WTC11 (cell line): ENCODE data around the gene SPINK2.

ENCODE experiments used
- ATF3 ChIP-seq: sonication (generic); formaldehyde crosslinking; conservative IDR thresholded peaks from 2 replicates; pipeline ENCODE4 v1.8.1; 2022; ENCODE audit warnings: mild to moderate bottlenecking, missing genetic modification reagents
- CBFB ChIP-seq: sonication (generic); formaldehyde crosslinking; IDR thresholded peaks from 2 replicates; pipeline ENCODE4 v1.8.1; 2022; ENCODE audit warnings: mild to moderate bottlenecking, low read depth, missing genetic modification reagents
- FOXK1 ChIP-seq: sonication (generic); formaldehyde crosslinking; IDR thresholded peaks from 2 replicates; pipeline ENCODE4 v1.8.0; 2022; ENCODE audit warnings: mild to moderate bottlenecking, moderate library complexity, missing genetic modification reagents
- GRHL2 ChIP-seq: fragments of 250-450 bp; sonication (Bioruptor Pico); IDR thresholded peaks from 2 replicates; pipeline ENCODE4 v1.8.0; 2022; ENCODE audit warnings: mild to moderate bottlenecking, moderate library complexity; ENCODE audit not compliant: insufficient replicate concordance, severe bottlenecking
- KAT7 ChIP-seq: sonication (generic); formaldehyde crosslinking; IDR thresholded peaks from 2 replicates; pipeline ENCODE4 v1.8.1; 2023; ENCODE audit warnings: missing genetic modification reagents, mild to moderate bottlenecking, borderline replicate concordance
- NFE2L1 ChIP-seq: sonication (generic); formaldehyde crosslinking; IDR thresholded peaks from 2 replicates; pipeline ENCODE4 v1.8.1; 2023; ENCODE audit warnings: missing genetic modification reagents
- TEAD1 ChIP-seq: sonication (generic); formaldehyde crosslinking; IDR thresholded peaks from 2 replicates; pipeline ENCODE4 v1.8.0; 2022; ENCODE audit warnings: mild to moderate bottlenecking, missing genetic modification reagents
- ZNF138 ChIP-seq: sonication (generic); formaldehyde crosslinking; conservative IDR thresholded peaks from 2 replicates; pipeline ENCODE4 v1.8.1; 2022; ENCODE audit warnings: mild to moderate bottlenecking, moderate library complexity, missing genetic modification reagents
- ZNF512 ChIP-seq: sonication (generic); formaldehyde crosslinking; IDR thresholded peaks from 2 replicates; pipeline ENCODE4 v1.8.1; 2022; ENCODE audit warnings: missing genetic modification reagents, borderline replicate concordance
- TF ChIP-seq, protein P1 (sequence below): fragments of 250-450 bp; sonication (Bioruptor Pico); IDR thresholded peaks from 2 replicates; pipeline ENCODE4 v1.9.0; 2021; ENCODE audit warnings: mild to moderate bottlenecking
- TF ChIP-seq, protein P2 (sequence below): fragments of 200-600 bp; IDR thresholded peaks from 2 replicates; pipeline ENCODE4 v1.8.0; 2022; ENCODE audit warnings: antibody characterized with exemption

DNA sequence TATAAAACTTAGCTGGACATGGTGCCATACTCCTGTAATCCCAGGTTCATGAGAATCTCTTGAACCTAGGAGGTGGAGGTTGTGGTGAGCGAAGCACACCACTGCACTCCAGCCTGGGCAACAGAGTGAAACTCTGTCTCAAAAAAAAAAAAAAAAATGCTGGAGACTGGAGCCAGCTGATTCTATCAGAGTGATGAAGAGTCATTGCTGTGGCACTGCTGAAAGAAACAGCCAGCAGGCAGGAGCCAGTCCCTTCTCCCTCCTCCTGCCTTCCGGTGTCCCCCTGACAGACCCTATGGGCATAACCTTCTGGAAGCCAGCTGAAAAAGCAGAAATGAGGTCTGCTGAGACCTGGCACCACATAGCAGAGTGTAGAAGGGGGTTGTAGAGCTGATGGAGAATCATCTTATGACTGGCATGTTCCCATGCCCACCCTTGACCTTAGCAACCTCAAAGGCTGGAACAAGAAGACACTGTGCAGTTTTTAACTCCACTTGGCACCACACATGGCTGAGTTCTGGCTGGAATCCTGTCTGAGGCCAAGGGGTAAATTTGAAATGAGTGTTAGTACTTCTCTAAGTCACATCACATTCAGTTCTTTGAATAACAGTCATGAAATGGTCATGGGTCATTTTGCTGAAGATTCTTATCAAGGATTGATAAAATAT is 2.6 kb upstream of the SPINK2 start:
- TF ChIP-seq, protein P1, sequence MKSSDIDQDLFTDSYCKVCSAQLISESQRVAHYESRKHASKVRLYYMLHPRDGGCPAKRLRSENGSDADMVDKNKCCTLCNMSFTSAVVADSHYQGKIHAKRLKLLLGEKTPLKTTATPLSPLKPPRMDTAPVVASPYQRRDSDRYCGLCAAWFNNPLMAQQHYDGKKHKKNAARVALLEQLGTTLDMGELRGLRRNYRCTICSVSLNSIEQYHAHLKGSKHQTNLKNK (CRISPR knock-in tag): no peak
- TF ChIP-seq, protein P2, sequence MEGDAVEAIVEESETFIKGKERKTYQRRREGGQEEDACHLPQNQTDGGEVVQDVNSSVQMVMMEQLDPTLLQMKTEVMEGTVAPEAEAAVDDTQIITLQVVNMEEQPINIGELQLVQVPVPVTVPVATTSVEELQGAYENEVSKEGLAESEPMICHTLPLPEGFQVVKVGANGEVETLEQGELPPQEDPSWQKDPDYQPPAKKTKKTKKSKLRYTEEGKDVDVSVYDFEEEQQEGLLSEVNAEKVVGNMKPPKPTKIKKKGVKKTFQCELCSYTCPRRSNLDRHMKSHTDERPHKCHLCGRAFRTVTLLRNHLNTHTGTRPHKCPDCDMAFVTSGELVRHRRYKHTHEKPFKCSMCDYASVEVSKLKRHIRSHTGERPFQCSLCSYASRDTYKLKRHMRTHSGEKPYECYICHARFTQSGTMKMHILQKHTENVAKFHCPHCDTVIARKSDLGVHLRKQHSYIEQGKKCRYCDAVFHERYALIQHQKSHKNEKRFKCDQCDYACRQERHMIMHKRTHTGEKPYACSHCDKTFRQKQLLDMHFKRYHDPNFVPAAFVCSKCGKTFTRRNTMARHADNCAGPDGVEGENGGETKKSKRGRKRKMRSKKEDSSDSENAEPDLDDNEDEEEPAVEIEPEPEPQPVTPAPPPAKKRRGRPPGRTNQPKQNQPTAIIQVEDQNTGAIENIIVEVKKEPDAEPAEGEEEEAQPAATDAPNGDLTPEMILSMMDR: no peak
- TF ChIP-seq KAT7 (CRISPR knock-in tag) (no peak), CBFB (CRISPR knock-in tag) (no peak), ZNF138 (CRISPR knock-in tag) (no peak), ATF3 (CRISPR knock-in tag) (no peak), FOXK1 (CRISPR knock-in tag) (no peak), NFE2L1 (CRISPR knock-in tag) (no peak), GRHL2 (CRISPR knock-in tag) (no peak), ZNF512 (CRISPR knock-in tag) (no peak), TEAD1 (no peak)
